HG03066 (cell line): ENCODE results near the gene GRAMD1B.
A peak's percentile ranks its signal among the peaks of the same experiment; 100 is the strongest.
"Not testable (repeated sequence)": the region's sequence is repeated elsewhere in the genome, so short reads cannot be mapped to it uniquely, and the experiment has no call there.

ENCODE experiments used
- ATAC-seq: cut with Tn5 transposase; IDR thresholded peaks from one replicate; pipeline ENCODE4 v1.9.1; 2021; ENCODE audit warnings: low read depth; ENCODE audit not compliant: unreplicated experiment

GRAMD1B gene

DNA sequence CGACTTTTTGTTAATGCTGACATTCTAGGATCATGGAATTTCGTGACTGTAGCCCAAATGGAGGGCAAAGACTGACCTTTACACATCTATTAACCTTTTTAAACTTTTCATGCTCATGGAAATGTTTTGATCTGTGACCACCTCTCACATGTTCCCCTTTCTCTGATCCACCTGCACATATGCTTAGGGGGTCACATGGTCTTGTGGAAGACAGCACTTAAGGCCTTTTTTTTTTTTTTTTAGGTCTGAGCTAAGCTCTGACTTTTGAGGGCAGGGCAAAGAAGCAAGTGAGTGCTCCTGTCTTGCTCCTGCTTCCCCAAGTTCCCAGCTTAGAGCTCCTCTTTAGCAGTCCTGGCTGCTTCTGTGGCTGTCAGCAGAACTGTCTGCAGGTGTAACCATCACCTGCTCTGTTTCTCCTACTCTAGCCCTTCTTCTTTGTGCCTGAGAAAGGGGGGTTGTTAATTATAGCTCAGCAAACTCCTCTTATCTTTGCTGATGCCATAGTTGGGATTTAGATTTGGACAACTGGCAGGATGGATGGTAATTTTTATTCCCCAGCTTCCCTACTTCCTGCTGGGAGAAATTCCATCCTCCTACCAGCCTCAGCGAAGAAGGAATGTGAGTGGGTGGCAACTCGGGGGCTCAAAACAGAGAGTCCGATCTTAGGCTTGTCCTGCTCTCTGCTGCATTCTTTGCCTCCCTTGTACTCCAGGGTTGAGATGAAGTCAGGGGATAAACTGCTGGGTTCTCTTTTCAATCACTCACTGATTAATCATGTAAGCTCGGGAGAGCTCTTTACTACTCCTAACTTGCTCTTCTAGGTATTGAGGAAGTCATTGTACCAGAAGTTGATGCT lies 64.4 kb downstream of the GRAMD1B start:
- no peak for ATAC-seq

DNA sequence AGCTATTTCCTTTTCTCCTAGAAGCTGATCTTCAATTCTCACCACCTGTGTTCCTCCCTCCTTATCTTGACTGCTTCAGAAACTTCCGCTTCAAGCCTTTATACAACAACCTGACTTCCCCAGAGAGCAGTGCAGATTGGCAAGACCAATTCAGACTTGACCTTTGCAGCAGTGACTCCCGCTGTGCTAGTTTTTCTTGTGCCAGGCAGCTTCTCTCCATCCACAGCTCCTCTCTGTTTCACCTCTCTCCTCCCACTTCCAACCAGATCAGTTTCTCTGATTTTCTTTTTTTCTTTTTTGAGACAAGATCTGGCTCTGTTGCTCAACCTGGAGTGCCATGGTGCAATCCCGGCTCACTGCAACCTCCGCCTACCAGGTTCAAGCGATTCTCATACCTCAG lies 74.3 kb downstream of the GRAMD1B start:
- no peak for ATAC-seq

DNA sequence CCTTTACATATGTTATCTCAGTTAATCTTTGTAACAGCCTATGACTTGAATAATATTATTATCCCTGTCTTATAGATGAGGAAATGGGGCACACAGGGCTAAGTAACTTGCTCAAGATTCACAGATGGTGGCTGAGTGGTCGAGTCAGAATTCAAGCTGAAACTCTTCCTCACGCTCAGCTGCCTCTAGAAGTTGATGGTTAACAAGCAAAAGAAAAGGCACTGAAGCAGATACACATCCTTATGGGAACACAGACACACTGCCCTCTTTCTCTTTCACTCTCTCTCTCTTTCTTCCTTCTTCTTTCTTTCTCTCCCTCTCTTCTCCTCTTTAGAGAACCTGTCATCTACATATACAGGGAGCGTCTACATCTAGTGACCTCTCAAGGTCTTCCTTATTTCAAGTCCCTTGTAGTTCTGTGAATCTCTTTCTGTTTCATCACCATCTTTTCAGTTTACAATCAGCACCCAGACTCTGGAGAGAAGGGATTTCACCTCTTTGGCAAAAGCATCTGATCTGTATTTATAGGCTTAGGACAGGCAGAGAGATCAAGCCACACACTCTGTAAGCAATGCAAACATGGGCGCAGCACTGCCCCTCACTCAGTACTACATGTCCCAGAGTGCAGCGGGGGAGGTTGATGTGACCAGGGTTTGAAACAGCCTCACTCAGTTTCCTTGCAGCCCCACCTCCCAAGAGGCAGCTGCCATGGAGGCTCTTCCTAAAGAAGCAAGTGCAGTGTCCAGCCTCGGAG lies 75.7 kb downstream of the GRAMD1B start:
- peak; percentile 70 for ATAC-seq

DNA sequence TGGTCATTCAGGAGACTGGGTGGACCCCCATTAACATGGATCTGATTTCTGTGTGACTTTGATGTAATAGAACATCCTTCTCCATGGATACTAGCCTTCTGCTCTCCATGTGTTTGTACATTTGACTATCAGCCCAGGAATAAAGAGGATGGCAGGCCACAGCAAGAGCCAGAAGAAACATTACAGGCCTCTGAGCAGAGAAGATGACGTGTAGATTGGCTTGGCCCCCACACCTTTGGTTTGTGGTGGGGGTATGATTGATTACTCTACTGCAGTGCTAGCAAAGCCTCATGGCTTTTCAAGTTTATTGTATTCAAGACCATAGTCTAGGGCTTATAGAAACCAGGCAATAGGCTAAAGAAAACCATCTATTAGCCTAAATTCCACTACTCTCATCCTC lies 77.0 kb downstream of the GRAMD1B start:
- ATAC-seq: no peak

DNA sequence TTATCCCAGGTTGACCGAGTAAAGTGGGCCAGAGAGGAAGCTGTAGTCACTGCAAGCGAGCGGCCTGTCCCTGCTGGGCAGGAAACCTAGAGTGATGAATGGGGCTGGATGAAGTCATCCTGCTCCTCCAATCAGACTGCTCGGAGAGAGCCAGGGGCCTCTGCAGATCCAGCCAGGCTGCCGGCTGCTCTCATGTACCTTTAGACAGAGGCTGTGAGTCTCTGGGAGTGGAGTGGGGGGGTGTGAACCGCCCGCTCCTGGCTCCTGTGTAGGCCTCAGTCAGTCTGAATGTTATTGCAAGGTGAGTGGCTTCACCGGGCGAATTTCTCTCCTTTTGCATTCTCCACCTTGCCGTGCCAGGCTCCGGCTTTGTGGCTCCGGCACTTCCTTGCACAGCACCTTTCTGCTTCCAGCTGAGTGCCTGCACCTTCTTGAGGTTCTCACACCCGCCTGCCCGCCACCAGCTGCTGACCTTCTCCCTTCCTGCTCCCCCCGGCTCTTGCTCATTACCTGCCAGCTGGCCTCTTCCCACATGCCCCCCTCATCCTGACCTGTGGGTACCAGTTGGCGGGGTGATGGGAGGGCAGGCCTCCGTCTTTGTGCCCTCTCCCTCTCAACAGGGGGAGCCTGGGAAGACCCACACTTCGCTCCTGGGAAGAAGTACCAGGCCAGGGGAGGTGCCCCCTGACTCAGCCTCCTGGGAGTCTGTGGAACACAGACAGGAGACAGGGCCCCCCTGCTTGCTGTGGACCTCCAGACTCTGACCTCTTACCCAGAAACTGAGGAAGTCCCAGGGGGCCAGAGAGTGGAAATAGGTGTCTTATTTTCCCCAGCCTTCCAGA lies 79.9 kb downstream of the GRAMD1B start:
- ATAC-seq: no peak

DNA sequence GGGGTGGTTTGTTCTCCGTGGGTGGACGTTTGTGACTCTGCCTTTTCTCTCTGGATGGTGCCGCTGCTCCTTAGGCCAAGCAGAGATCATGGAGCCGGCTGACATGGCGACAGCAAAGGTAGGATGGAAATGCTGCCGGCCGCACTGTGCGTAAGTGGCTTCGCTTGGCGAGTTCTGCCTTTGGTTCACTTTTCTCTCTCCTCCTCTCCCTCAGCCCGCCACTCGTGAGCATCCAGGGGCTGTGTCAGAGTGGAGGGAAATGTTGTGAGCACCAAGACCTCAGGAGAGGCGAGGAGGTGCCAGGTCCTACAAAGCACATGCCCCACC lies 80.5 kb downstream of the GRAMD1B start:
- ATAC-seq: no peak

DNA sequence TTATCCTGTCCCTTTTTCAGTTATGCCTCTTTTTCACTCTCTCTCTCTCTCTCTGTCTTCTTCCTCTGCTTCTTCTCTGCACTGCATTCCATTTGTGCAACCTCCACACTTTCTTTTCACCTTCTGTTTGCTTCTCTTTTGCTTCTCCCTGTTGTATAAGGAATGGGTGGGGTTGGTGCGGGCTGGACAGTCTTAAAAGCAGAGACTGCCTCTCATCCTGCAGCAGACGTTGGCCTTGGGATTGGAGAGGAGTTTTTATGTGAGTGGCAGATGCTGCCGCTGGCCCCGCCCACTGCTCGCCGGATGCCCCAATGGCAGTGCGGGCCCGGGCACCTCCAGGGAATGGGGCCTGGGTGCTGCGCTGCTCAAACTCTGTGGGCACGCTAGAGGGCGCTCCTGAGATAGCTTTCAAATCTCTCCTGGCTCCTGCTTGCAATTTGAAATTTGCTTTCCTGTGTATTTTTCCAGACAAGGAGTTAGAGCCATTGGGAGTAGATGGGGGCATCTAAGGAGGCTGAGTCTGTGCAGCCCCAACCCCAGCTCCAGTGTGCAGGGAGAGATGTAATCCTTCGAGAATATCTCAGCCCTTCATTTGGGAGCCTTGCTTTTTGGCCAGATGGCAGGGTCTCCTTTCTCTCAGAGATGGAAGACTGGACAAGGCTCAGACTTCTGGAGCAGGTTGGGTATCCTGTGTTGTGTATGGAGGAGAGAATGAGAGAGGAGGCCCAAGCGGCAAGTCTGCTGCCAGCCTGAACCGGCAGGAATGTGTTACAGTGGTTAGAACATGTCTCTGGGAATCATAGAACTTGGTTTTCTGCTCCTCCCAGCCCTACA lies 81.2 kb downstream of the GRAMD1B start:
- ATAC-seq: peak; percentile 72

DNA sequence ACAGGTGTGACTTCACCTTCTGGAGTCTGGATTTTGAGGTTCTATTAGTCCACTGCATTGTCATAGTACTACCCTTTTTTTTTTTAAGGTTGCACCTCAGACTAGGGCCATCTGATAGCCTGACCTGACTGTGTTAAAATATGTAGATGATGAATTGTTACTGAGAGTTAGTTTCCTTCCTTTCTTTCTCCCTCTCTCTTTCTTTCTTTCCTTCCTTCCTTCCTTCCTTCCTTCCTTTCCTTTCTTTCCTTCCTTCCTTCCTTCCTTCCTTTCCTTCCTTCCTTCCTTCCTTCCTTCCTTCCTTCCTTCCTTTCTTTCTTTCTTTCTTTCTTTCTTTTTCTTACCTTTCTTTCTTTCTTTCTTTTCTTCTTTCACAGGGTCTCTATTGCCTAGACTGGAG lies 83.2 kb downstream of the GRAMD1B start:
- not testable (repeated sequence) for ATAC-seq

DNA sequence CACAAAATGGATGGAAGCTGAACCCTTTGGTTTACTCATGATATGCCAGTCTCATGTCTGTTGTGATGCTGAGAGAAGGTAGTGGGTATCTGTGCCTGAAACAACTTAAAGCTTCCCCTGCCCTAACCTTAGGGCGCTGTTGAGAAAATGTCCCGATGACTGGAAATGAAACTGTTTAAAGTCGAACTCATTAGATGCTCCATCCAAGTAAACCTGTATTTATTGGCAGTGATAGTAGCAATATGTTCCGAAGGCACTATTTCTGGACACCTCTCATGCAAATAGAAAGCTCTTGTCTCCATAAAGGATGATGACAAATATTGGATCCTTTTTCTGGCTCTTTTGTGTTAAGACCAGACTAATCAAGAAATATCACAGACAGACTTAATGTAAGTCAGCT lies 86.2 kb downstream of the GRAMD1B start:
- no peak for ATAC-seq

DNA sequence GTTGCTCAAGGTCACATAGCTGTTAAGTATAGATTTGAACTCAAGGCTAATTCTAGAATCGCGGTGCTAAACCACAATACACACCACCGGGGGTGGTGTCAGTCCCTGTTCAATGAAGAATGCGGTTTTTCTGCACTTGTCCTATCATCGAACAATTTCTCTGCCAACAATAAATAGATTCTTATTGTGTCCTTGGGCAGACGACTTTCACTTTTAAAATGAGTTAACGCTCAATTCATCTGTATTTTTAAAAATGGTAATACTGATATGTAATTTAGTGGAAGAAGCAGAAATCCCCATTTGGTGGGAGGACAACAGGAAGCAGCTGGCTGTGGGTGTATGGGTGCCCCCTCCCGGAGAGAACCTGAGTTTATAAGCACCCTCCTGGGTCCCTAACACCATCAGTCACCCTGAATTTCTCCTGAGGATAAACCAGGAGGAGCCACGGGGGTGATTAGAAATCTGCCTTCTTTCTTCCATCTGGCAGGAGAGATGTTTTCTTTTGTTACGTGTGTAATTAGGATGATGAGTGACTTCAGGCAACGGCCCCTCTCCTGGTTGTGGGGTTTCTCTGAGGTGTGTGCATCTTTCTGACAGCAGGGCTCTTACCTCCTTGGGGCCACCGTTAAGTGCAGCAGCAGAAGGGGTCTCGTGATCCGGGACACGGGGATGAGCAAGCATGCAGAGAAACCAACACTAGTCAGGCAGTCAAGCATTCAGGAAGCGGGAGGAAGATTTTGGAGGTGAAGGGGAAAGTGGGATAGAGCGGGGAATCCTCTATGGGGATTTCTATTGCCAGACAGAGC lies 87.7 kb downstream of the GRAMD1B start:
- ATAC-seq: no peak

DNA sequence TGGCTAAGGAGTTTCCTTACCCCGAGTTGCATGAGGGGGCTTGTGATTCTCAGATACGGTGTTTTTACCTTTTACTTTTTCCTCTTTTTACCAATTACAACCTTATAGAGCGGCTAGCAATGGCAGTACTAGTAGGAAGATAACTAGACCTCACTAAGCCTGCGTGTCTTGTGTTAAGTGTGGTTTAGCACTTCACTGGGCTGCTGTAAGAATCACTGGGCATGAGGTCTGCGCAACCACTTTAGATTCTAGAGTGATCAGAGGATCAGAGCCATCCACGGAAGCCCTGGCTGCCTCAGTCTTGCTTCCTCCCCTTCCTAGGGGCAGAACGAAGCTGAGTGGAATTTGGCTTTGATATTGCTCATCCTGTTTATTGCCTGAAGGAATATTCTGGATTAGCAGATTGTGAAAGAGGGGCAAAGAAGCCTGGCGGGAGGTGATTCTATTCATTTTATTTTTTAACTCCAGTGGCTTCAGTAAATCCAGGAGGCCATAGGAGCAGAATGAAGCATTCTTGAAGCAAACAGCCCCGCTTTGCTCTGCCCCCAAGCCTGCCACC lies 88.5 kb downstream of the GRAMD1B start:
- no peak for ATAC-seq

DNA sequence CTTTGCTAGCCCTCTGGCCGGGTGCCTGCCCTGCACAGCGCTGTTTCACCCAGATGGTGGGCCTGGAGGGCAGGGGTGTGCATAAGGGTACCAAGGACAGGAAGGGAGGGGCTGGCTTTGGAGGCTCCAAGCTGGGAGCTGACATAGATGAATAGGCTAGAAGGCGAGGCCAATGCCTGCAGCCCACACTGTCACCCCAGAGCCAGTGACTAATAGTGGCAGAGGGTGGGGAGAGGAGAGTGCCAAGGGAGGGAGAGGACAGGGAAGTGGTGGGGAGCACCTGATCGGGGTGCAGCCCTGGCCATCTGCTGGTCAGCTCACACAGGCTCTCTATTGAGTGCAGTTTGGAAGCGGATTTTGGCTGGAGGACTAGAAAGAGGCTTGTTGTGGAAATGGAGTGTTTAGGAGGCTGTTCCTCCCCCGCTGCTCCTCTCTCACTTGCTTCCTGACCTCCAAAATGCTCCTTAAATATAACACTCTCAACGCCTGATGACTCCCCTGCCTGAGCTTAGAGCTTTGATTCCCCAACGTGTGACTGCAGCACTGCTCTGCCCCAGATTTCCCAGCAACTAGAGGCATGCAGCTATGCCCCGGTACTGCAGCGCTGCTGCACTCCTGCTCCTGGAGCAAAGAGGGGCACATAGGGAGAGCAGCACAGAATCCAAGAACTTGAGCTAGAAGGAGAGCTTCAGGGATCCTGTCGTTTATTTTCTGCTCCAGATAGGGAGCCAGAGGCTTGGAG lies 89.2 kb downstream of the GRAMD1B start:
- no peak for ATAC-seq

DNA sequence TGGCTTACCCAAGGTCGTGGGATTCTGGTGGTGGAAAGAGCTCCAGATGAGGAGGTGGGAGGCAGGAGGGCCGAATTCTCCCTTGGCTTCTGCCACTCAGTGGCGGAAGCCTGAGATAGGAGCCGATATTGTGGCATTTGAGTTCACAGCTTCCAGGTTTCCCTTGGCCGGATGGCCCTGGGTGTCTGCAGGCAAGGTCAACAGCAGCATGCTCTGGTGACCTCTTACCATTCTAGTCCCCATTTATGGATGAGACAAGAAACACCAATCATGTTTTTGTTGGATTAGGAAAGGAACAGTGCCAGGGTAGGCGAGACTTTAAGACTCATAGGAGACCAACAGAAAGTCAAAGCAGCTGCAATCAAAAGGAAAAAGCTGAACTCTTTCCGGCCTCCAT lies 89.7 kb downstream of the GRAMD1B start:
- no peak for ATAC-seq

DNA sequence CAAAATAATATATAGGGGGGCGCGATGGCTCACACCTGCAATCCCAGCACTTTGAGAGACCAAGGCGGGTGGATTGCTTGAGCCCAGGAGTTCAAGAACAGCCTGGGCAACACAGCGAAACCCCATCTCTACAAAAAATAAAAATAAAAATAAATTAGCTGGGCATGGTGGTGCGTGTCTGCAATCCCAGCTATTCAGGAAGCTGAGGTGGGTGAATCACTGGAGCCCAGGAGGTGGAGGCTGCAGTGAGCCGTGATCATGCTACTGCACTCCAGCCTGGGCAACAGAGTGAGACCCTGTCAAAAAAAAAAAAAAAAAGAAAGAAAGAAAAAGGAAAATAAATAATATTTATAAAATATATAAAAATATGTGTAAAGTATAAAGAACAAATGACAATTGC lies 90.4 kb downstream of the GRAMD1B start:
- ATAC-seq: not testable (repeated sequence)

DNA sequence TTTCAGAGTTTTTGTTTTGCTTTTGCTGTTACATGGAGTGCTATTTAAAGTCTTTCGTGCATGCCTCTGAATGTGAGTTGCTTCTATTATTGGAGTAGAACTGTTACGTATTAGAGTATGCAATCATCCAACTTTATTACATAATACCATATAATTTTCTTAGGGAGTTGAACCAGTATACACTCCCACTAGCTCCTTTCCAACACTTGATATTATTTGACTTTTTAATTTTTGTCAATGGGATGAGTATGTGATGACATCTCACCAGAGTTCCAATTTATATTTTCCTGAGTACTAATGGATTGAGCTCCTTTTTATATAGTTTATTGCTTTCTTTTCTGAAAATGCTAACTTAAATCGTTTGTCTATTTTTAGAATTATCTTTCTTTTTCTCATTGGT lies 90.9 kb downstream of the GRAMD1B start:
- ATAC-seq: no peak

DNA sequence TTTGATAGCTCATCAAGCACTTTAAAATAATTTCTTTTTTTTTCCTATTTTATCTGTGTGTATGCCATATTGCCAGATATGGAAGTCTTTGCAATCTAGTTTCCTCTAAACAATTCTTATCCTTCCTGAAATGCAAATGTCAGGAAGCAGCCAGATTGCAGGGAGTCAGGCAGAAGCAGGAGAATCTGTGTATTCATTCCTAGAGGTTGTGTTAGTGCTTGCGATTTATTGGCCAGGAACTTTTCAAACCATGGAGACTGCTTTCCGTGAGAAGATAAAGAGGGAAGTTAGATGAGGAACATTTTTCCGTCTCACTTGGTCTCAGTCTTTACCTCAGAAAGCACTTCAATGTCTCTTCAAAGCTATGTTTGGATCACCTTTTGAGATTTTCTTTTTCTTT lies 91.9 kb downstream of the GRAMD1B start:
- no peak for ATAC-seq

DNA sequence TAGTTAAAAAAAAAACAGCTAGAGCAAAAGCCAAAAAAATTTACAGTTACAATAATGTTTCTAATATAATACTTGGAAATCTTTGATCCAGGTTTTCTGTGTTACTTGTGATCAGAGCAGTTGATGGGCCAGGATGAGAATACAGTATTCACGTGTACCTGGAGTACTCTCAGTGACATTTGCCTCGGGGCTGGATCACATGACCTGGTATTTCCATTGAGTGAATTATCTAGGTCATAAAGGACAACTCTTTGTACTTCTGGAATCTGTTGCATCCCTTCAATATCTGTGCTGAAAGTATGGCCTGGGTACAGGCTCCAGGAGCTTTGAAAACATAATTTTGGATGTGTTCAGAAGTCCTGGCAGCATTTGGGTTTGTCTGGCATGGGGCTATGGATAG lies 93.5 kb downstream of the GRAMD1B start:
- ATAC-seq: no peak

DNA sequence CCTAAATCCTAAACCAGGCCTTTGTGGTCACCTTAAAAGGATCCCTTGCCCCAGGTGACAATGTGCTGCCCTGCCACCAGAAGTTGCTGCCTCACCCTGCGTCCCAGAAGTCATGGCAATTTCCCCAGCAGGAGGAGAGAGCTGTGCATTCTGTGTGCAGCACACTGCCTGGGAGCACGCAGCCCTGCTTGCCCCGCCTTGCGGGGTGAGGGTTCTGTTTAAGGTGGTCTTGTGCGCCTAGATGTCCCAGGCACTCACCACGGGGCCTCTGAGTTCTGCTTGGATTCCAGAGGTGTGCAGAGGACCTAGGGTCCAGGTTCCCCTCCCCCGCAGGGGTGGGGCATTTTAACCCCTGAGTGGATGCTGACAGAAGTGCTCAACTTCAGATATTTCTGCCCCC lies 95.0 kb downstream of the GRAMD1B start:
- ATAC-seq: no peak

DNA sequence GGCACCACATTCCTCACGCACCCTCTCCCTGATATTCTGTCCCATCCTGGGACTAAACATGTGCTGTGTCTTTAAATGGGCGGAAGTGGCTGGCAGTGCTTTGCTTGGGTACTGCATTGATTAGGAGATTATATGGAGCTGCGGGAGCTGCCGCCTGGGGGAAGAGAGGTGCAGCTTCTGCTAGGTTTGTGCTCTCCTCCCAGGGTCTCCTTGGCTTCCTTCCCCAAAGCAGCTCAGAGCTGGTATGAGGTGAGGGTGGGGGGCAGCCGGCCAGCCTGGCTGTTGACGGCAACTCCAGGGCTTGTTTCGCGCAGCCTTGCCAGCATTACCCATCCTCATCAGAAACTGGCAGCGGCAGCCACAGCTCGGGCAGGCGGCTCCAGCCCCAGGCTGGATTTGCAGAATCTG lies 95.4 kb downstream of the GRAMD1B start:
- ATAC-seq: no peak
